GM10847 (cell line): ENCODE data around the gene THUMPD3.

ENCODE experiments used
- POLR2A ChIP-seq: IDR thresholded peaks from 2 replicates; pipeline ENCODE4 v1.6.1; 2011; ENCODE audit not compliant: insufficient read length; ENCODE audit errors: extremely low read depth

Gene THUMPD3

DNA sequence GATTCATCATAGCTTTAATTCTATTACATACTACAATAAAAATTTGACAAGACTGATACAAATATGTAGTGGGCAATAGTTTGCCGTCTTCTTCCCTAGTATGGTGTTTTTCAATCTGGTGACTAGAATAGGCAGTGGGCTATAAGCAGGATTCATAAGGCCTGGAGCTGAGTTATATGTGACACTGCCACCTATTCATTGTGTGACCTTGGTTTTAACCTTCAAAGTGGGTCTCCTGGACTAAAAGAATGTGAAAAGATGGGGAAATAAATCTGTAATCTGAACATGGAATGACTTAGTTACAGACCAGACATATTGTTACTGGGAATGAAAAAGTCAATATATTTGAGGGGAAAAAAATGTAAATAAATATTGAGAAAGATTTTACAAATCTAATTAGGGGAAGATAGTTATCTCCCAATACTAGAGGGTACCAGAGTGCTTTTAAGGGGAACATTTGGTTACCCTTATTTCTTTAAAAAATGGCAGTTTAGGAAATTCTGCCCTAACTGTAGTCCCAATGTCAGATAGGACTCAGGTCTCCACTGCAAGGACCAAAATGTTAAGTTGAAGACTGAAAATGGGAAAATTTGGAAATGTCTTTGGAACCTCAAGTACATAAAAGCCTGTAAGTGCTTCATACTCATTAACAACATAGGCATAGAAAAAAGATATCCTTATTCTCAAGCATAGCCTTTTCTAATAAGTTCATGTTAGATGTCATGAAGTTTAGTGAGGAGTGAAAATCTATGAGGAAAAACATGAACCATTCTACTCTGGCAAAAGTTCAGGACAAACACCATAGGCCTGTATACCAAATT lies 23.9 kb downstream of the THUMPD3 start:
- no peak for TF ChIP-seq POLR2A

DNA sequence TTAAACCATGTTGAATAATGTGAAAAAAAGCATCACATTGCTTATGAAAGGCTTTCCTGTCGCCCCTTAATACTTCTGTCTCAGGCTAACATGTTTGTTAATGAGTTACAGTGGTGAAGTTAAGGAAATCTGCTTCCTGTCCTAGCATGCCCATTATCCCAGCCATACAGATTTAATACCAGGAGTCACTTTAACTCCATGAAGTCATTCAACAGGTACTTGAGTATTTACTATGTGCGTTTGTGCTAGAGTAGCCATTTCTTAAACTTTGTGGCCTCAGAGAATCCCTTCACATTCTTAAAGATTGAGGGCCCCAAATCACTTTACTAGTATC lies 24.4 kb downstream of the THUMPD3 start:
- TF ChIP-seq POLR2A = no peak

DNA sequence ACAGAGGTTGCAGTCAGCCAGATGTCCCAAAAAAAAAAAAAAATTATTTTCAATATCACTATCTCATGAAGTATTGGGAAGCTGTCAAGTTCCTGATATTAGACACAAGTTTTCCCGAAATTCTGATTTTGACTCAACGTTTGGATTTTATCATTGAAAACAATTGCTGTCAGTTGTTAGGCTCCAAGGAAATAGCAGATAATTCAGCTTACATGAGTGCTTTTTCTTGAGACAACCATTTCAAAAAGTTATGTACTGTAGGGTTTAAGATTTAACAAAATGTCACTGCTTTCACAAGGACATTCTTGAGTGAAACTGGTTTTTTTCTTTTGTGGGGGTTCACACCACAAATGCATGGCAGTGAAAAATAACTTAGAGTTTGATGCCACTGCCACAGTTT lies 25.3 kb downstream of the THUMPD3 start:
- no peak for TF ChIP-seq POLR2A

DNA sequence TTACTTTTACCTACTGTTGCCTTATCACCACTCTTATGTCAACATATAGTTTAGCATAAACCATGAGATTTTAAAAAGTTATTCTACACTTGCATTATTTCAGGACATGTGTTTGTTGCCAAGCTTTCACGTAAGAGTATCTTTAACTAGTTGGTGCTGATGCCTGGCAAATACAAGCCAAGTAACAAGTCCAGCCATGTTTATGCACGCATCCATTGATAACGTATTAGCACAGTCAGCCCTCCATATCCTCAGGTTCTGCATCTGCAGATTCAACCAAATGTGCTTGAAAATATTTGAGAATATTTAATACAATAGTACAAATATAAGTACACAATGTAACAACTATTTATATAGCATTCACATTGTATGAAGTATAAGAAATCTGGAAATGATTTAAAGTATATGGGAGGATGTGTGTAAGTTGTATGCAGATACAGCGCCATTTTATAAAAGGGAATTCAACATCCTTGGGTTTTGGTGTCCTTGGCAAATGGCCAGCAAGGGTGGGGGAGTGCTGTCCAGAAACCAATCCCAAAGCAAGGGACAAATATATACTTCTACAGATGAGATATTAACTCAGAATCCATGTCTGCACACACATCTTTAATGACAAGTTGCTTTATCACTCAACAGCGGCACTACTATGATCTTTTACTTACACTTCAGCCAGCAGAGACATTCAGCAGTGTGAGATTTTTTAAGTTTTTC lies 25.9 kb downstream of the THUMPD3 start:
- no peak for TF ChIP-seq POLR2A

DNA sequence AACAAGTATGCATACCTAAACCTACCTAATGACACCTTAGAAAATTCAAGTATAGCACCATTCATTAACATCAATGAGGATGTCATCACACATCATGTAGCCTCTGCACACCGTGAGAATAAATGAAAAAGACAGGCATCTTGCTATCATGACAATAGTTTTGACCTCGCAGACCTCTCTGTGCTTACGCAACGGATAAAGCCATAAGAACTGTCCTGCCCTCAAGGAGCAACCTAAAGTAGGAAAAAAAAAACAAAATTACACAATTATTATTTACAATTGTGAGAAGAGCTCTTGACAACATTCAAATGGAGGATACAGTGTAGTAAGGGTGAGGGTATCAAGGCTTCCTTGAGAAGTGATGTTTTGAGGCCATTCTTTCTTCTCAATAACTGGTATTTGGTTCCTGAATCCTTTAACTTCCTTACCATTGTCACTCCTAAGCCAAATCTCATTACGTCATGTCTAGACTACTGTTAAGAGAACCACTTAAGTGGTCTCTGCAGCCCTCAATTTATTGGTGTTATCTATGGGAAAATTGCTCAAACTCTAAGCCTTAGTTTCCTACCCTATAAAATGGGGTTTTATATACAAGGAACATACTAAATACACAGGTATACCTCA lies 27.5 kb downstream of the THUMPD3 start:
- TF ChIP-seq POLR2A = no peak

DNA sequence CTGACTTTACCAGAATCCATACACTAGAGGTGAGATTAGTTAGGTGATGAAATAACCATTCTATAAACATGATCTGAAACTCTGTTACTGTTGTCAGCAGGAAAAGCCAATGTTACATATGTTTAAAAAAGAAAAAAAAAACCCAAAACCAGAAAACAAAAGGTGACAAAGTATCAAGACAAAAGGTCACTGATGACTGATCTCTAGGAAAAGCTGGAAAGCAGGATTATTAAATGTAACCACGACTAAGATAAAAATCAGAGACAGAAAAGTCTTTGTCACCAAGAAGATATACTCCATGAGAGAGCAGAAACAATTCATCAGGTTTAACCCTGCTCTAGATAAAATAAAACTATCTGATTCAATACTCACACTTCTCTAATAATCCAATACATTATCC lies 29.2 kb downstream of the THUMPD3 start:
- TF ChIP-seq POLR2A = no peak

DNA sequence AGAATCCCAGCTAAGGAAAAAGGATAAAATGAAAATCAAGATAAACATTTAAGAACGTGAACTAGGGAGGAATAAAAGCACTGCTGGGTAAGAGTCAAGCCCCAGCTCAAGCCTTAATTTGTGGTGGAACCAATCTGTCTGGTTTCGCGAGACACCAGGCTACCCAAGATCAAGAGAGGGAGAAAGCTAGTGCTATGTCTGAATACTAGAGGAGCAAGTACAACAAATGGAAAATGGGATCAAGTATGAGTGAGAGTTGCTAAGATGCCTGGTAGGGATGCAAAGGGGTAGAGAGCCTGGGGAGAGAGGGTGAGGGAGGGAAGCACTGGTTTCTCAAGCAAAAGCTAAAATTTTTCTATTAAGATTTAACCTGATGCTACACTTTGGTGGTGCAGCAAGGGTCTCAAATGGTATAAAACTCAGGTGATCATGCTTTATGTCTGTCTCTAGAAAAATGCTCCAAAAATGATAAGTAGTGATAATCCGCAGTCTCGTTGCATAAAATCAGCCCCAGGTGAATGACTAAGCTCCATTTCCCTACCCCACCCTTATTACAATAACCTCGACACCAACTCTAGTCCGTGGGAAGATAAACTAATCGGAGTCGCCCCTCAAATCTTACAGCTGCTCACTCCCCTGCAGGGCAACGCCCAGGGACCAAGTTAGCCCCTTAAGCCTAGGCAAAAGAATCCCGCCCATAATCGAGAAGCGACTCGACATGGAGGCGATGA lies 32.9 kb downstream of the THUMPD3 start:
- TF ChIP-seq POLR2A = no peak

DNA sequence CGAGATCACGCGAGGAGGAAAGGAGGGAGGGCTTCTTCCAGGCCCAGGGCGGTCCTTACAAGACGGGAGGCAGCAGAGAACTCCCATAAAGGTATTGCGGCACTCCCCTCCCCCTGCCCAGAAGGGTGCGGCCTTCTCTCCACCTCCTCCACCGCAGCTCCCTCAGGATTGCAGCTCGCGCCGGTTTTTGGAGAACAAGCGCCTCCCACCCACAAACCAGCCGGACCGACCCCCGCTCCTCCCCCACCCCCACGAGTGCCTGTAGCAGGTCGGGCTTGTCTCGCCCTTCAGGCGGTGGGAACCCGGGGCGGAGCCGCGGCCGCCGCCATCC lies 33.4 kb downstream of the THUMPD3 start:
- no peak for TF ChIP-seq POLR2A

DNA sequence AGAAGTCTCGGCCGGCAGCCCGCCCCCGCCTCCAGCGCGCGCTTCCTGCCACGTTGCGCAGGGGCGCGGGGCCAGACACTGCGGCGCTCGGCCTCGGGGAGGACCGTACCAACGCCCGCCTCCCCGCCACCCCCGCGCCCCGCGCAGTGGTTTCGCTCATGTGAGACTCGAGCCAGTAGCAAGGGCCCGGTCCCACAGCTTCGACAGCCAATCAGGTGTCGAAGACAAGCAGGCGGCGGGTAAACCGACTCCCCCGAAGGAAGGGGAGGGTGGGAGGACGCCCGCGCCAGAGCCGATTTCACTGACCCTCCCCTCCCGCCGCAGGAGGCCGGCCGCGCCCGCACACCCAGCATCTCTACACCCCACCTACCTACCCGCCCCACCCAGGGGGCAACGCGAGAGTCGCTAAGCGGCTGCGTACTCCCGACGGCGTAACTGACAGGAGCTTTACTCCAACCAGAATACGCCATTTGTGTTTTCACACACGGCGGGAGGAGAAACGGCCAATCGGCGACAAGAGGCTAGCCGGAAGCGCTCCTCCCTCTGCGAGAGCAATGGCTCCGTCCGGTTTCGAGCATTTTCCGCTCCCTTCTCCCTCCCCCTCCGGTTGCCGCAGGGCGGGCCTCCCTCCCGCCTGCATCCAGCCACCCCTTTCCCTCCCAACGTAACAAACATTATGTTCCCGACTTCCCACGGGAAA lies 33.9 kb downstream of the THUMPD3 start:
- TF ChIP-seq POLR2A = peak; percentile 33

DNA sequence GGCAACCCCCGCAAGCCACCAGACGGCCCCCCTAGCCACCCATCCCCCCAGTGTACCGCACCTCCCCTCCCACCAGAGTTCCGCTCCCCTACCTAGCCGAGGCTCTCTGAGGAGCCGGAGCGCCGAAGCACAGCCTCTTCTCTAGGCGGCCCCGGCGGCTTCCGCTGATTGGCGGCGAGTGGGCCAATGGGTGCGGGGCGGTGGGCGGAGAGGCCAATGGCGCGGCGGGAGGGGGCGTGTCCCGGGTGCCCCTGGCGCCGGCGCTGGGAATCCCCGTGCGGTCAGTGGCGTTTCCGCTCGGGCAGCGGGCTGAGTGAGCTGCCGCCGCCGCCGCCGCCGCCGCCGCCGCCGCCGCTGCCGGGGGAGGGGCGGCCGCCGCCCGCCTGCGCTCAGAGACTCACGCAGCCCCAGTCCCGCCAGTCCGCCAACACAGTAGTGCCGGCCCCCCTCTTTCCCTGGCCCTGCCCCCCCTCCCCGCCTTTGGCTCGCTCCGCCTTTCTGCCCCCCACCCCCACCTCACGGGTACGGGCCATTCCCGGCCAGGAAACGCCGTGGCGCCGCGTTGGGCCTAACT lies 34.6 kb downstream of the THUMPD3 start, which contains the start of gene SETD5:
TSS of gene SETD5 (plus strand) at position 284 of the 574 bp plus-strand sequence. CDS start 31,324 bp downstream, outside the sequence.
- TF ChIP-seq POLR2A = peak; percentile 94

DNA sequence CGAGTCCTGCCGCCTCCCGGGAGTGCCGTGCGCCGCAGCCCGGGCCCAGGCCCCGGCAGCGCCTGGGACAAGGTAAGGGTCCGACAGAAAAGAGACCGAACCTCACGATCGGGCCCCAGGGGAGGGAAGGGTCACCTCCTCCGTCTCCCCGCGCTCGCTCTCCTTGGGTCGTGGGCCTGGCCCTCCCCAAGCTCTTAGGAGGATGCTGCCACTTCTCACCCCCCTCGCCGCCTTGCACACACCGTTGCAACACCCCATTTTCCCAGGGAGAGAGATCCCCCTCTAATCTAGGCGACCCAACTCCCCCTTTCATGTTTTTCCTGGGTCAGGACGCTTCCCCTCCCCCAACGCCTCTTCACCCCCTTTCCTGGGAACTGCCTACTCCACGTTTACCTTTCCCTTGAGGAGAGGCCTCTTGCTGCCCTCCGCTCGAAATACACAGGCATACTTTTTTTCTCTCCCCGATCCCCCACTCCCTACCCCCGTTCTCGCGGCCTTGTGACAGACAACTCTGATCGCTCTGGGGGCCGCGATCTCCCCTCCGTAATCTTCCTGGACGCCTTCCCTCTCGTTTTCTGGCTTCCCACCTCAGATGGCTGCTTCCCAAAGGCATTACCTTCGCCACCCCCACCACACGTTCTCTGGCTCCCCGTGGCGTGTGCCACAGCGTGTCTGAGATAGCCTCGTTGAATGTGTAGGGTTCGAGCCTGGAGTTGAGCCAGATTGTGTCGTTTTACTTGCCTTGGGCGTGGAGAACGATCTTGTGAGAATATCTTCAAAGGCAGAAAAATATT lies 35.2 kb downstream of the THUMPD3 start:
- peak; percentile 12 for TF ChIP-seq POLR2A

DNA sequence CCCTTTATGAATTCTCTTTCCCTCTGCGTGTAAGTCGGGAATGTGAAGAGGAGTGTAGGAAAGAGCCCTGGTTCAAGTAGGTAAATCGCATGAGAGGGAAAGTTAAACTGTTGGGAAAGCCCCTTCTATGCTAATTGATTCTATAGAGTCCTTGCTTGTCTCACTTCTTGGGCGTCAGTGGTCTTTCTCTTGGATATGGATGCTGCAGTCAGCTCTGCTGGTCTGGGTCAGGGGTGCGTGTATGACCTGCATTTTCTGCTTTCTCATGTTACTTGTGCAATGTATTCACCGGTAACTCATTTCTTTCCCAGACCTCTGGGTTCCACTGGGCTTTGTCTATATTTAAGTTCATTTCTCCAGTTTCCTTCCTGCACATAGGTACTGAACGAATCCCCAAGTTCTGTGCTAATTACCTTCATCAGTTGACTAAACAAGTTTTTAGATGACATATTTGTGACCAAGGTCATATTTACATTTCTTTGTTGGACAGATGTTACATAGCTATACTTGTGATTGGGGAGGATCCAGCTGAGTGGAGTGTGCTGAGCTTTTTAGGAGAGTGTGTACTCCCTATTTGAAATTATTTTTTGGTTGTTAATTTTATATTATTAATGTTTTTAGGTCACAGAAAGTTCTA lies 36.0 kb downstream of the THUMPD3 start:
- TF ChIP-seq POLR2A = no peak

DNA sequence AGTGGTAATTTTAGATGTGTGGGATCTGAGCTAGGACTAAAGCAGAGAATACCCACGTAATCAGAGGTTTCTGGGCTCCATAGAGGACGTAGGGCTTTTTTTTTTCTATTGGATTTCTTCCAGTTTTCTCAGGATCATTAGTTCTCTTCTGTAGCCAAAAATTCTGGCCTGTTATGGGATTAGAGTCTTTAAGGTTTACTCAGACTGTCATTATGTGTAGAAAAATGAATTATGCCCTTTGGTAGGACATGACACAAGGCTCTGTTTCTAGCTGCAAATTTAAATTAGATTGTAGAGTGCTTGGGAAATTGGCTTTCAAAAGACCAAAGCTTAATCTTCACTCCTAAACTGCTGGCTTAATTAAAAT lies 36.5 kb downstream of the THUMPD3 start:
- TF ChIP-seq POLR2A = no peak
